Right atrium auricular region (tissue), 2 donors: ENCODE results near the gene GRIK4. TPM values are rescaled to one million over a fixed set of nuclear protein-coding genes. Genes with fewer than 3 reads are reported as not detected.

ENCODE experiments used
- DNase-seq: peaks from one replicate; pipeline ENCODE4 v3.0.0-alpha.2; 2019; ENCODE audit warnings: low spot score
- H3K27ac ChIP-seq, 2 donors: fragments of 200-600 bp; sonication (generic); 1 replicate in 1 of 2; 2 replicates in 1 of 2; pipeline ENCODE4 v1.5.1; 2016 to 2019
- H3K27me3 ChIP-seq, 2 donors: fragments of 200-600 bp; sonication (generic); one replicate each; pipeline versions ENCODE4 v1.5.1 to v1.6.0; 2017 to 2019
- H3K36me3 ChIP-seq: fragments of 200-600 bp; sonication (generic); one replicate; pipeline ENCODE4 v1.5.1; 2016
- H3K4me1 ChIP-seq, 2 donors: fragments of 200-600 bp; sonication (generic); one replicate each; pipeline versions ENCODE4 v1.5.1 to v1.6.0; 2017 to 2019
- H3K4me3 ChIP-seq, 2 donors: fragments of 200-600 bp; sonication (generic); 1 replicate in 1 of 2; 2 replicates in 1 of 2; pipeline ENCODE4 v1.5.1; 2017 to 2019; ENCODE audit warnings: mild to moderate bottlenecking in 1 of 2, moderate library complexity in 1 of 2
- H3K9me3 ChIP-seq, 2 donors: fragments of 200-600 bp; sonication (generic); one replicate each; pipeline ENCODE4 v1.5.1; 2019
- total RNA-seq, 2 donors: library from RNA; depleted of rRNA; stranded (reverse); fragments of >200 nt; gene quantifications; one replicate each; pipeline ENCODE4 v1.1.0, GENCODE V29; 2016
- TF ChIP-seq, protein P1 (sequence below), 2 donors: fragments of 200-600 bp; sonication (generic); IDR thresholded peaks; one replicate each; pipeline ENCODE4 v1.5.1; 2019; ENCODE audit warnings: antibody characterized with exemption in 2 of 2

The GRIK4 gene
- total RNA-seq, 2 donors from 2014 or later, result 0.04 to 0.30 TPM

GRCh38 chr11:120529214-120529613, 17.7 kb downstream of the GRIK4 start:
- TF ChIP-seq, protein P1, sequence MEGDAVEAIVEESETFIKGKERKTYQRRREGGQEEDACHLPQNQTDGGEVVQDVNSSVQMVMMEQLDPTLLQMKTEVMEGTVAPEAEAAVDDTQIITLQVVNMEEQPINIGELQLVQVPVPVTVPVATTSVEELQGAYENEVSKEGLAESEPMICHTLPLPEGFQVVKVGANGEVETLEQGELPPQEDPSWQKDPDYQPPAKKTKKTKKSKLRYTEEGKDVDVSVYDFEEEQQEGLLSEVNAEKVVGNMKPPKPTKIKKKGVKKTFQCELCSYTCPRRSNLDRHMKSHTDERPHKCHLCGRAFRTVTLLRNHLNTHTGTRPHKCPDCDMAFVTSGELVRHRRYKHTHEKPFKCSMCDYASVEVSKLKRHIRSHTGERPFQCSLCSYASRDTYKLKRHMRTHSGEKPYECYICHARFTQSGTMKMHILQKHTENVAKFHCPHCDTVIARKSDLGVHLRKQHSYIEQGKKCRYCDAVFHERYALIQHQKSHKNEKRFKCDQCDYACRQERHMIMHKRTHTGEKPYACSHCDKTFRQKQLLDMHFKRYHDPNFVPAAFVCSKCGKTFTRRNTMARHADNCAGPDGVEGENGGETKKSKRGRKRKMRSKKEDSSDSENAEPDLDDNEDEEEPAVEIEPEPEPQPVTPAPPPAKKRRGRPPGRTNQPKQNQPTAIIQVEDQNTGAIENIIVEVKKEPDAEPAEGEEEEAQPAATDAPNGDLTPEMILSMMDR (IDR thresholded peaks at IDR 0.05), result no peak
- Histone ChIP-seq H3K9me3 (no peaks in the 10 kb centered on the region), H3K27ac (no peak overlapping the region), H3K4me1 (peaks cover 0 to 20% of the 10 kb centered on the region in 2 donors), H3K4me3 (no peak overlapping the region), H3K27me3 (no peaks in the 10 kb centered on the region), H3K36me3 (no peaks in the 10 kb centered on the region)
- no peak for DNase-seq

- Histone ChIP-seq H3K27me3 (no peaks in the 10 kb centered on the region), H3K36me3 (no peaks in the 10 kb centered on the region)
- TF ChIP-seq, protein P1 (IDR thresholded peaks at IDR 0.05), result no peak
Observed at GRCh38 chr11:120529911-120530310, 18.4 kb downstream of the GRIK4 start.

DNA sequence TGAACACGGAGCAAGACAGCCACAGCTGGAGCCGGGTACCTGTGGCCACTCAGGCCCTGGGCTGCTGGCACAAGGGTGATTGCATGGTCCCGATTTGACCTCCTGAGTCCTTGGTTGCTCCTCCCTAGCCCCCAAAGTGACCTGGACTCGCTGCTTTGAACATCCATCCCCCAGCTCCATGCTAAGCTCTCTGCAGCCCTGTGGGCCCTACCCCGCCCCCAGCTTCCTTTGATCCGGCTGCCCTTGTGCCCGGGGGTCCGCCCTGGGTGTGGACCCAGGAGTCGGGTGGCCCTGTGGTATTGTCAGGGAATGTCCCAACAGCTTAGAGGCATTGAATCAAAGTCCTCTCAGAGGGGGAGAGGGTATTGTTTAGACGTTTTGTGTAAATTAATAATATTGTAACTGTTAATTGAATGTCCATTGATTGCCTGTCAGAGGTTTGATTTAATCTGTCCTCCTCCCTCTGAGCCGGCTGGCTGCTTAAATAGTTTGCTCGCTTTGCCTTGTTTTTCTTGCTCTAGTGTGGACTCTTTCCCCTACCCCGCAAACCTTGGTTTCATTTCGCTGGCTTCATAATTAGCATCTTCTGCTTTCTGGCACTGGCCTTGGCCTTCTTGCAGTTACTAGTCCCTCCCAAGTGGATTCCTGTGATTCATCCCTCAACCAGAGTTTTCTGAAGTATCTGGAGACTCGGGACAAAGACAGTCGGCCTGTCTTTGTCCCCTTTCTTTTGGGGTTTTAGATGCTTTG, 20.7 kb downstream of the GRIK4 start:
- no peak for DNase-seq
- TF ChIP-seq, protein P1 (IDR thresholded peaks at IDR 0.05), result no peak
- H3K9me3 ChIP-seq, result no peaks in the 10 kb centered on the region
- no peaks in the 10 kb centered on the region for H3K27me3 ChIP-seq
- H3K4me1 ChIP-seq, result peaks cover 0 to 14% of the 10 kb centered on the region in 2 donors
- no peak overlapping the region for H3K4me3 ChIP-seq
- no peak overlapping the region for H3K27ac ChIP-seq
- H3K36me3 ChIP-seq, result no peaks in the 10 kb centered on the region

More at GRCh38 chr11:120529911-120530310, 18.4 kb downstream of the GRIK4 start:
- DNase-seq, result no peak
- no peak overlapping the region for H3K4me3 ChIP-seq
- no peak overlapping the region for H3K27ac ChIP-seq
- peaks cover 0 to 20% of the 10 kb centered on the region in 2 donors for H3K4me1 ChIP-seq
- no peaks in the 10 kb centered on the region for H3K9me3 ChIP-seq

DNA sequence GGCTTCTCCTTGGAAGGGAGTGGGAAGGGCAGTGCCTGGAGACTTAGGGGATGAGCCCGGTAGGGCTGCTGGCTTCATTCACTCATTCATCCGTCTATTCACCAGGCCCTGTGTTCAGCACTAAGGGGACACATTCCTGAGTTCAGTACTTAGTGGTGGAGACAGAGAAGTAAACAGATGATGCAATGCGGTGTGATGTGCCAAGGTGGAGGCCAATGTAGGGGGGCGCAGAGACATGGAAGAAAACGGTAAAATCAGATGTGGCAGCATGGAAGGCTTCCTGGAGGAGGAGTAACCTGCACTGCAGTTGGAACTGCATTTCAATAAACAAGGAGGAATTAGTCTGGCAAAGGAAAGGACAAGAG, 21.3 kb downstream of the GRIK4 start:
- Histone ChIP-seq H3K36me3 (no peaks in the 10 kb centered on the region), H3K4me1 (peaks cover 0 to 11% of the 10 kb centered on the region in 2 donors), H3K4me3 (no peak overlapping the region), H3K27ac (no peak overlapping the region), H3K27me3 (no peaks in the 10 kb centered on the region), H3K9me3 (no peaks in the 10 kb centered on the region)
- TF ChIP-seq, protein P1 (IDR thresholded peaks at IDR 0.05), result no peak
- DNase-seq, result no peak

DNA sequence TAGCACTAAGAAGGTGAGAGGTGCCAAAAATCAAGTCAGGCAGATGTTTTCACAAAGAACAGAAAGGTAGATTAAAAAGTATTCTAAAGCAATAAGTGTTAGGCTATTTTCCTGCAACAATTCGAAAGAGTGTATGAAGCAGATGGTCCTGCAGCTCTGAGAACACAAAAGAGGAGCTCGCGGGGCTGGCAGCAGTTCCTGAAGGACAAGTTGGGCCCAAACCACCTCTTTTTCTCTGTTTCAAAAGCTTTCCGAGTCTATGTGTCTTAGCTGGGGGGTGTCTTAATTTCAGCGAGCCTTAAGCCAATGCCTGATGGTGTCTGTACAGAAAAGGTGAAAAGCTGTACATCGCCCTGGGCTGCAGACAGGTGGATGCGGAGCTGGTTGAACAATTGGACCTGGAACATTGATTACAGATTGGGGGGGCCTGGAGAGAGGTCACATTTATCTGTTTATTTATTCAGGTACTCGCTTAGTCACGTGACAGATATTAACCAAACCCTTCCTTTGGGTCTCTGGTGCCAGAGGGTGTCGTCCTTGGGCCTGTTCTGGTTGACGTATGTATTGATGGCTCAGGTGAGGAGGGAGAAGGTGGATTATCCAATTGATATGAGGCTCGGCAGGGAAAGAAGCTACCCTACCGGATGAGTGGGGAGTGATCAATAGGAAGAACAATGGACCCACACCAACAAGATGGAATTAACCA, 24.7 kb downstream of the GRIK4 start:
- no peaks in the 10 kb centered on the region for H3K27me3 ChIP-seq
- no peaks in the 10 kb centered on the region for H3K36me3 ChIP-seq
- TF ChIP-seq, protein P1 (IDR thresholded peaks at IDR 0.05), result no peak
- peaks cover 0 to 27% of the 10 kb centered on the region in 2 donors for H3K4me1 ChIP-seq
- DNase-seq, result no peak
- H3K27ac ChIP-seq, result no peak overlapping the region
- H3K4me3 ChIP-seq, result no peak overlapping the region
- H3K9me3 ChIP-seq, result no peaks in the 10 kb centered on the region
